HG02870 (cell line): ENCODE measurements around the gene MAP7D2.
"Not testable (repeated sequence)": the region's sequence is repeated elsewhere in the genome, so short reads cannot be mapped to it uniquely, and the experiment has no call there.

ENCODE experiments used
- ATAC-seq: cut with Tn5 transposase; IDR thresholded peaks from one replicate; pipeline ENCODE4 v1.9.1; 2021; ENCODE audit warnings: mild to moderate bottlenecking, moderate library complexity; ENCODE audit not compliant: unreplicated experiment

Gene MAP7D2

DNA sequence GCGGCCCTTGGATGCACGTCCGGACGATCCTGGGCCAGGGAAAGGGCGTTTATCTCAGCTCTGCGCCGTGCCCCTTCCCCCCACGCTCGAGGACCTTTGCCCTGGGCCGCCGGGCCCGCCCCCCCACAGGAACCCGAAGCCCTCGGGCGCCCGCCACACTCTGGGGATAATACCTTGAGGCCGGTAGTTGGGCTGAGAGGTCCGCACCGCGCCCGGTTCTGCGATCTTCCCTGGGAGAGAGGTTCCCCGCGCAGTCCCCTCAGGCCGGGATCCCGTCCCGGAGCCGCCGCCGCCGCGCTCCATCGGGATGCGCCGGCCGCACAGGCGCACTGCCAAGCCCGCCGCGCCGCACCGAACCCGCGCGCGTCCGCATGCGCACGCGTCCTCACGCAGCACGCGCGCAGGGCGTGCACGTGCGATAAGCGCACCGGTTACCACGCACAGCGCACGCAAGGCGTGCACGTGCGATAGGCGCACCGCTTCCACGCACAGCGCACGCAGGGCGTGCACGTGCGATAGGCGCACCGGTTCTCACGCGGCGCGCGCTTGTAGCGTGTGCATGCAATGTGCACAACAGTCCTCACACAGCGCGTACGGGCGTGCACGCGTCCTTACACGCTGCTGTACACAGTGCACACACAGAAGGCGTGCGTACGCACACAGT, at the start of gene MAP7D2:
Gene MAP7D2 (minus strand): TSS at position 331 of the 664 bp plus-strand sequence. CDS start 28 bp downstream, at position 303.
- no peak for ATAC-seq

DNA sequence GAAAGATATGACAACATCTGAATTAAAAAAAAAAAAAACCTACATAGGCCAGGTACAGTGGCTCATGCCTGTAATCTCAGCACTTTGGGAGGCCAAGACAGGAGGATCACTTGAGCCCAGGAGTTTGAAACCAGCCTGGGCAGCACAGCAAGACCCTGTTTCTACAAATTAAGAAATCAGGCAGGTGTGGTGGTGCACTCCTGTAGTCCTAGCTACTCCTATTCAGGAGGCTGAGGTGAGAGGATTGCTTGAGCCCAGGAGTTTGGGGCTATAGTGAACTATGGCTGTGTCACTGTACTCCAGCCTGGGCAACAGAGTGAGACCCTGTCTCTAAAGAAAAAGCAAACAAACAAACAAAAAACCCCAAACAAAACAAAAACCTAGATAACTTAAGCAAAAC, 45.8 kb upstream of the MAP7D2 start:
- ATAC-seq = not testable (repeated sequence)

DNA sequence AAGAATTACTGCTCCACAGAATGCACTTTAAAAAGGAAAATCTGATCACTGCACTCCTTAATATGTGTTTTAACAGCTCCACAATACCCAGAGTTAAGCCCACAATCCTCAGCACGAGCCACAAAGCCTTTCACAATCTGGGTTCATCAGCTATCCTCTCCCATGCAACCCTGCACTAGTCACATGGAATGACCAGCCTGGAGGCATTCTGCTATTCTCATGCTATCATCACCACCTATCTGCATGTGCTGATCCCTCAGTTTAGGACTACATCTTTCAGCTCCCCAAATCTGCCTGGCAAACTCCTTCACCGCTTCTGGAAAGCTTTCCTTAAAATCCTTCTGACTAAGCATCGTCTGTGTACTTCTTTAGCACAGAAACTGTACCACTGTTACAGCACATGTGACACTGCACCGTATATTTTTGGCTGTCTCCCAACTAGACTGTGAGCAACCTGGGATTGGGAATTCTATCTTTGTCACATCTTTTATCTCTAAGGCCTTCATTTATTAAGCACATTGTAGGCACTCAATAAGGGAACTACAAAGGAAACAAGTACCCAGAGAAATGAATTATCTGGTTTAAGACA, 43.2 kb upstream of the MAP7D2 start:
- no peak for ATAC-seq

DNA sequence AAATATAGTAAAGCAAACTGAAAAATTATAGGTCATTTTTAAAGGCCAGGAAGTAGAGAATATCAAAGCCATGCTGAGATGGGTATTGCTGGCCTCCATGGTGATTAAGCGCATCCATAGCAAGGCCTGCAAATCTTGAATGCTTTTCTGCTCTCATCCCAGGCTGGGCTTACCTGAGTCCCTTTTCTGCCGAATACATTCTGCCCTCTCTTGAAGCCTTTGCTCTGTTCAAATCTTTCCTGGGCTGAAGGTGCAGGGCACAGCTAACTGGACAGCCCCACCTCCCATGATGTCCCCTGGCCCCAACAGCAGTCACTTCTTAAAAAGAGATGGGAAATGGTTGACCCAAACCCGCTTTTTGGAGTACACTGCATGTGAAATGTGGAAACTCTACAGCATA, 35.0 kb upstream of the MAP7D2 start:
- ATAC-seq = no peak

DNA sequence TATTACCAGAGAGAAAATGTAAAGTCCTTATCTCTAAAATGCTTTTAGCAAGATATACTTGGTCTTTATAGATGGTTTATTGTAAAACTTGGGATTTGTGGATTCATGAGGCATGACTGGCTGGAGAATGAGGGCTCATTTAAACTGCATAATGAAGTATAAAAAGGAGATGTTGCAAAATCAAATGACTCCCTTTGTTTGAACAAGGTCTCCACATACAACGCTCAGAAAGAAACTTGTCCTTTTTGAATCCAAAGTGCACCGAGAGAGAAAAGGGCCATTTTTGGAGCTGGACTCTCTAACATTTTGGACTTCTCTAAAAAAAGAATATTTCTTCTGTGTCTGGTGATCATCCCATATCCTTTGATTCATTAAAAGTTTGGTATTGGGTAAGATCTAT, 32.6 kb upstream of the MAP7D2 start:
- no peak for ATAC-seq

DNA sequence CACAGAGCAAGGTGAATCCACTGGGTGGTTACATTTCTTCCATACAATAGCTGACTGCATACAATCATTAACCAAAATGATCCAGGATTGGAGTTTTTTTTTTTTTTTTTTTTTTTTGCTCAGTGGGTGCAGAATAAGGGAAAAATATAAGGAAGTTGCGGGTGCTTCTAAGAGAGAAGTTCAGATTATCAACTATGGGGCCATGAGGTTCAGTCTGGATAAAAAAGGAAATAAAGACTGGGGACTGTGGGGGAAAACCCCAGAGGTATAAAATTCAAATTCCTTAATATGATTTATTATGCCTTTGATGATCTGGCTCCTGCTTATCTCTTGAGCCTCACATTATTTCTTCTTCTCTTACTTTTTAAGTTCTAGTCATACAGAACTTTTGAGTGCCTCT, 30.9 kb upstream of the MAP7D2 start:
- ATAC-seq = no peak

DNA sequence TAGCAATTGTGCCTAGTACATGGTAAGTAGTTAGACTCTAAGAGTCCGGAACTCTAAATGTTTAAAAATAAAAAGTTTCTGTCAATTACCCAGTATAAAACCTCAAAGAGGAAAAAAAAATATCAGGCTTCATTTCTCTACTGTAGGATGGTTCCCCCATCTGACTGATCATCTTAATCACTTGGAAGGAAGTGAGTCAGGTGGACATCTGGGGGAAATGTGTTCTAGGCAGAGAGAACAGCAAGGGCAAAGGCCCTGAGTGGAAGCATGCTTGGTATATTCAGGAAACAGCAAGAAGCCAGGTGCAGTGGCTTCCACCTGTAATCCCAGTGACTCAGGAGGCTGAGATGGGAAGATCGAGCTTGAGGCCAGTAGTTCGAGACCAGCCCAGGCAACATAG, 27.8 kb upstream of the MAP7D2 start:
- ATAC-seq = no peak

DNA sequence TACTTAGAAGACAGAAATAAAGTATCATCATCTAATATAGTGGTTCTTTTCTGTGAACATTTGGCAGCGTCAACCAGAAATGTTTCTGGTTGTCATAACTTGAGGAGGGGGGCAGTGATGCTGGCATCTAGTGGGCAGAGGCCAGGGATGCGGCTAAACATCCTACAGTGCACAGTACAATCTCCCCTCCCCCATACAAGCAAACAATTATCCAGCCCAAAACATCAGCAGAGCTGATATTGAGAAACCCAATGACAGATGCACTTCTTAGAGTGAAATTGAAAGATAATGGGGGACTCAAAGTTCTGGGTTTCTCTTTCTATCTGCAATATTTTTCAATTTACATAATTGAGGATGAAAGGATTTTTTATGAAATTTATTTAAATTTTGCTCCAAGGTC, 26.9 kb upstream of the MAP7D2 start:
- no peak for ATAC-seq

DNA sequence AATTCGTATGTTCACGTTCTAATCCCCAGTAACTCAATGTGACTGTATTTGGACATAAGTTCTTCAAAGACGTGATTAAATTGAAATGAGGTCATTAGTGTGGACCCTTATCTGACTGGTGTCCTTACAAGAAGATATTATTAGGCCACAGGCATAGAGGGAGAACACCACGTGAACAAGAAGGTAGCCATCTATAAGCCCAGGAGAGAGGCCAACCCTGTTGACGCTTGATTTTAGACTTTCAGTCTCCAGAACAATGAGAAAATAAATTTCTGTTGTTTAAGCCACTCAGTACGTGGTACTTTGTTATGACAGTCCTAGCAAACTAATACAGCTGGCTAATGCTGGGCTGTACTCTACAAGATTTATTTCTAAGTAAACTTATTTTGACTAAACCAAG, 26.4 kb upstream of the MAP7D2 start:
- ATAC-seq = no peak

DNA sequence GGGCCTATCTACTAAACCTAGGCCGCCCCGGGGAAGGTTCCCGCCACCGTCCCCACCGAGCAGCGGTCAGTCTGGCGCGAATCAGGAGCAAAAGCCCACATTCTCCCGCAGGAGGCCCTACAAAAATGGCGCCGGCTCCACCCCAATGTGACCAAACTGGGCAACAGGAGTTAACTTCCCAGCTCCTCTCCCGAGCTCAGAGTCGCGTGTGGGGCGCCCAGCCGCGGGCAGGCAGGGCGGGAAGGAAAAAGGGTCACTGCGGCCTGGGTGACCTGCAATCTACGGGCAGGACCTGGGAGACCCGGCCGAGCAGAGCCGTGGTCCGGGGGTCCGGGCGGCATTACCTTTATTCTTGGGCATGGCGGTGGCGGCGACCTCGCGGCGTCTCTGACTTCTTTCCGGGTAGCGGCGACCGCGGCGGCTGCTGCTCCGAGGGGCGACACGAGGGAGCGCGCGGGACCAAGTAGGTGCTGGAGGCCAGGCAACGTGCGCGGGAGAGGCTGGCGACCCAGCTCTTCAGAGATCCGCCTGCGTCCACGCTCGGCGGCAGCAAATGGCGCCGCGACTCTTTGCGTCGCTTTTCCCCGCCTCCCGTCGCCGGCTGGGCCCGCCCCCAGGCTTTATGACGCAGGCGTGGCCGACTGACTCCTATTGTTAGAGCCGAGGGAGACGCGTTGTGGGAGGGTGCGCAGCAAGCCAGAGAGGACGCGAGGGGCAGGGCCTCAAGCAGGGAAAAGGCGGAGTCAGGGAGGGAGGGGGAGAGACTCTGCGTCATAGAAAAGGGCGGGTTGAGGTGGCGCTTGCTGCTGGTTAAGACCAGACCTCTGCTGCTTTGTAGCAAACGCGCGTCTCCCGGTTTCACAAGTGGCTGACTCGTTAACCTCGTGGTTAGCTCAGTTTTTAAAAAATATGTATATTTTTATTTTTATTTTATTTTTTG, 24.8 kb upstream of the MAP7D2 start, which contains the start of gene EIF1AX:
Gene EIF1AX (minus strand): TSS at position 558 of the 940 bp plus-strand sequence. CDS start 198 bp downstream, at position 360.
- peak; percentile 98 for ATAC-seq

DNA sequence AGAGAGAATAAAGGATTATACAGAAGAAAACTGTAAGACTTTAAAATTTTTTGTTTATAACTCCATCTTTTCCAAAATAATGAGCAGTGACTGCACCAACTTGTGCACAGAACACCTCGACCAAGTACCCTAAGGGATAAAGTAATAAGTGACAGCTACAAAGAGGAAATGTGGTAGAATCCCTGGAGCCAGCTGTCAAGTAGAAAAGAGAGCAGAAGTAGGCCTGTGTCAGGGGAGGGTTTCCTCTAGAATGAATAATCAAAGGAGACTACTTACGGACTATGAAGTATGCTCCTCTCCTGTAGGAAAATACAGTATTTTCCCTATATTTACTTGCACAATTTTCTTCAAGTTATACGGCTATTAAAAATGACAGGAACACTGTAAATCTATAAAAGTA, 23.7 kb upstream of the MAP7D2 start:
- no peak for ATAC-seq

DNA sequence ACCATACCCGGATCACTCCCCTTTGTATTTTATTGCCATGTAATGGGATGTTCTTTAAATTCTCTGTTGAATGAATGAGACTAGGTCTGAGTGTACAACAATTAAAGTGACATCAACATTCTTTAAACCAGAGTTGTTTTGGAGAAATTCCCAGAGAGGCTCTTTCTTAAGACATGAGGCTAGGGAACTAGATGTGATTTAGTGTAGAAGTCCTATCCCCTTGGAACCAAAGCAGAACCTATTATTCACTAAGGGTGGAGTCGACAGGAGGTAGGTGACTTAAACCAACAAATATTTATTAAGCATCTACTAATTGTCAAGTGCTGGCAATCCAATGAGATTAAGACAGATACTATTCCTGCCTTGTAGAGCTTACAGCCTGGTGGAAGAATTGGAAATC, 23.3 kb upstream of the MAP7D2 start:
- ATAC-seq = no peak

DNA sequence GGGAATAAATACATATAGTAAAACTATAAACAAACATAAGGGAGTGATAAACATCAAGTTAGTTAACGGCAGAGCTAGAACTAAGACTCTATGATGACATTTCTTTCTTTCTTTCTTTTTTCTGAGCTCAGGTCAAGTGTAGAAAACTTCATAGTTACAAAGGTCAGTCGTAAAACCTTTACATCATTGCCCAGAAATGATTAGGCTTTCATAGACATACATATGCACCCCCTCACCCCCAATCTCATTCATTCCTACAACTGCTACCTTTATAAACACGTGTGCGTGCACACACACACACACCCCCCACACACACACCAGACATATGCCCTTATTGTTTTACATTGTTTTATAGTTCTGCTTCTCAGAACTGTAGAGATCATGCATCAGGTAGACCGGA, 19.2 kb upstream of the MAP7D2 start:
- ATAC-seq = no peak

DNA sequence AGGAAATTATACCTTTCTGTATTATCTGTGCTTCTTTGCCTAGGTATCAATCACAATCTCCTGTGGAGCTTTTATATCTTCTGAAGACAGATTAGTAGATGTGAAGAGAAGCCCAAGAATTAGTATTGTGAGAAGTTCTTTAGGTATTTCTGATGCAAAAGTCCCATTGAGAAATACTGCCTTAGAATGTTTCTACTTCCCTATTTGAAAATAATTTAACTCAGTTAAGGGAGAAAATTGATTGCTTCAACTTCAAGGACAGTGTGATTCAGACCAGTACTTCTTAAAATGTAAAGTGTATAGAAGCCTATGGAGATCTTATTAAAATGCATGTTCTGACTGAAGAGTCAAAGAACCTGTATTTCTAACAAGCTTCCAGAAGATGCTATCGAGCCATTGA, 16.0 kb upstream of the MAP7D2 start:
- no peak for ATAC-seq

DNA sequence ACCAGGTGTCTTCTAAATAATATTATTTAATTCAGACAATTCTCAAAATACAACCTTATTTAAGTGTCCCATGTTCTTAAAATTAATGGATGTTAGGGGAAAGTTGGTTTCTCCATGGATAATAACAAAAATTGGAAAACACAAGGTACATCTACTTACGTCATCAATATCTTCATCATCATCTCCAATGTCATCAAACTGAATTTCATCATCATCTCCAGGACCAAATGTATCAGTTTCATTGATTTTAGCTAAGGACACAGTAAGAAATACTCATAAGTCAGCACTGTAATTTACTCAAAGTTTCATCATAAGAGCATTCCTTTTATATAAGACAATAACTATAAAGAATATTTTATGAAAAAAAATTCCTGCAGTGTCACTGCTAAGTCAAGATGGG, 13.7 kb upstream of the MAP7D2 start:
- no peak for ATAC-seq

DNA sequence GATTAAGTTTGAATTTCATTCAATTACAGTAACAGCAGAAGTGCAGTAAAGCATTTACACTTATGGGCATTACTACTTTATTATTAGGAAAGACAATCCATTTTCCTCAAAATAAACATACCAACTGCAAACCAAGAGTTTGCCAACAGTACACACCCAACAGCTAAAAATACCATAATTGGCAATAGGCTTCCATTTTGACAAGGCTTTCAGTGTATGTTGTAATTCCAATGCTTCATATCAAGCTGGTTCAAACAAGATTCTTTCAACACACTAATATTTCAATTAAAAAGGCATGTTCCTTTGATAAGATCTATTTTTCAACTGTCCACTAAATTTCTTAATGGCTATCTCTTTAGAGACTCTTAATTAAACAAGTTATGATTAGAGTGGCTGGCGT, 12.8 kb upstream of the MAP7D2 start:
- ATAC-seq = no peak

DNA sequence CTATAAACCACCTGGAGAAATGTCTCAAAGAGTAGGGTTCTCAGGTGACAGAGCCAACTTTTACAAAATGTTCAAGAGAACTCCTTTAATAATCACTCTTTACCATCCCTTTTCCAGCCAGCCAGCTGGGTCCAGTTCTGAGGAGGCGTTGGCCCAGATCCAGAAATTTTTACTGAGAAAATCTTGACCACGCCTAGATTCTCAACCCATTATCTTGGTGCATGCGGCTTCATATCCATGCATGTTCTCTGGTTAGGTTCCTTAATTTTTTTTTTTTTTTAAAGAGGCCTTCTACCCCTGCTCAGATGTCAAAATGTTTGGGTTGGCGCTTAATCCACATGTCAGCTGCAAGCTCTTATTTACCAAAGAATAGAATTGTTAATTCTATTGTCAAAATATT, 12.0 kb upstream of the MAP7D2 start:
- ATAC-seq = no peak

DNA sequence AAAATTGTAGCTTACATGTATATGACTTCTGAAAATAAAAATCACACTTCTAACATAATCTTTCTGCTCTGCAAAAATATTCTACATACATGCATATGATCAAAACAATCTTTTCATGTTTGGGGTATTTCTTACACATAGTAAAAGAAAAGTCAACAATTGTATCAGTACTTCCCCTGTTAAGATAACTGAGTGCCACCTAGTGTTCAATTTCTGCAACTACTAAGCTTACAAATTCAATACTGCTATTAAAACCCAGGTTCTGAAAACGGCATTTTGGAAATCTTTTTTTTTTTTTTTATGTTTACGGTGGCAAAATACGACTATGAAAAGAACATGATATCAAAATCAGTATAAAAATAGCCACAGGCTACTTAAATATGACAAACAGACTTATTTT, 10.7 kb upstream of the MAP7D2 start:
- ATAC-seq = peak; percentile 46

DNA sequence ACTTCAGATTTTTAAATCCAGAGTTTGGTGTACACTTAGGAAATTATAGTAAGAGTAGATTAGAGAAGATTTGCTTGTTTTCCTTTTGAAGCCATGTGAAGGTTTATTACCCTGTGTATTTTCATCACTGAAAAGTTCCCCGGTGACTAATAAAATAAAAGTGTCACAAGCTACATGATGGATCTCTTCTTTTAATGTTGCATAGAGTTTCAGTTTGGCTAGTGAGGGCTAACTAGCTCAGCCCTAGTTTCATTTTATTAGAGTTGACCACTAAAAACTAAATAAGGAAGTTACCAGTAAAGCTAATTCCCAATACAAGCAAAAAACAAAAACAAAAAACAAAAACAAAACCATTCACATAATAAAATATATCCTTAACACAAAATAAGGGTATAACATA, 10.1 kb upstream of the MAP7D2 start:
- peak; percentile 63 for ATAC-seq

DNA sequence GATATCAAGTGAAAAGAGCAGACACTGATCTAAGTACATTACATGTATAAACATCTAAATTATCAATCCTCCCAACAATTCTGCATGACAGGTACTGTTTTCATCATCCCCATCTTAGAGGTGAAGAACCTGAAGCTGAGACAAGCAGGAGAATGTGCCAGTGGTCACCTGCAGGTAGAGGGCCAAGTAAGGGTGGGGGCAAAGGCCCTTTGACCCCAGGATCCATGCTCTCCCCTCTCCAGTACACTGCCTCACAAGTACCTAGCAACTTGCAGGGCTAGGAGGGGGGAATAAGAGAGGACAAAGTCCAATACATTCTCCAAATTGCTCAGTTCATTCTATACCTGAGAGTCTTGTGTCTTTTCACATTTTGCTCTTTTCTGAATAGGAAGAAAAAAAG, 8.3 kb upstream of the MAP7D2 start:
- no peak for ATAC-seq

DNA sequence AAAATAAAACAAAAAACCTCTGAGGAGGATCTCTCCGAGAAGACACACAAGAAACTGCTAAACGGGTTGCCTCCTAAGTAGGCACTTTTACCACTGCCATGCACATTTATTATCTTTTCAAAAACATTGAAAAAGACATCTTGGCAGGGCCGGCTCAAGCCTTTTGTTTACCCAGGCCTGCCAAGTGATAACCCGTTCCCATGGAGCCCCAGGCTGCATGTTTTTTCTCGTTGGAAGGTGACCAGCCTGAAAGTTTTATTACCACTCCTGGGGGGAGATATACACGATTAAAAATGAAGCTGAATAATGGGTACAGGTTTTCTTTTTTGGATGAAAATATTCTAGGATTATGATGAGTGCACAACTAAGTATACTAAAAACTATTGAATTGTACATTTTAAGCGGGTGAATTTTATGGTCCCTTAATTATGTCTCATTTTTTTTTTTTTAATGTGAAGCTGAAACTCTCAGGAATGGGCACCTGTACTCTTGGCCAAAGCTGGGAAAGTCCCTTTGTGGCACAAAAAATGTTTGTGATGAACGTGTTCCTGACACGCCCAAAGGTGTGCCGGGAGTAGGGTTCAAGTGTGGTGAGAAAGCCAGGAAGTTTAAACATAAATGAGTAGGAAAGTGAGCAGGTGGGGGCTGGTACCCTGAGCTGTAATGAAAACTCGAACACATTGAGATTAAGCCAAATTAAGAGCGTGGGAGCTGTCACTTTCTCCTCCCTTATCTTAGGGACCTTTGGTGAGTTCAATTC, 1.5 kb upstream of the MAP7D2 start:
- ATAC-seq = no peak
